C4-2B (cell line): Measurements from ENCODE around the gene PDGFRA.
"Not testable (repeated sequence)": the region's sequence is repeated elsewhere in the genome, so short reads cannot be mapped to it uniquely, and the experiment has no call there.

Experiments used
- H3K27ac ChIP-seq: fragments of 450-650 bp; 2 replicates; pipeline ENCODE4 v1.5.1; 2017
- CTCF ChIP-seq: fragments of 450-650 bp; conservative IDR thresholded peaks from 2 replicates; pipeline ENCODE4 v1.5.1; 2017; ENCODE audit warnings: mild to moderate bottlenecking
- ZFX ChIP-seq: fragments of 450-650 bp; IDR thresholded peaks from 2 replicates; pipeline ENCODE4 v1.6.1; 2017

PDGFRA gene

DNA sequence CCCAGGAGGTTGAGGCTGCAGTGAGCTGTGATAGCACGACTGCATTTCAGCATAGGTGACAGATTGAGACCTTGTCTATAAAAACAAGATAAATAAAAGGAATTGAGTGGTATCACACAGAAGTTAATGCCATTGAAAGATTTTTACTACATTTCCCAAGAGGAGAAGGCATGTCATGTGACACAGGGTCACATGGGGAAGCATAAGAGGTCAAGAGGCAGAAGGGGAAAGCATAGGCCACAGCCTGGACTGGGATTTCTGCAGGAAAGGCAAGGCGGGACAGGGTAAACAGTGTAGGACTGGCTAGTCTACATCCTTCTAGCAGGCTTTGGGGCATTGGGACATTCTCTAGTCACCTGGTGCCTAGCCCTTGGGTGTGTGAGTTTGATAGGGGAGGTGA lies 88.6 kb downstream of the PDGFRA start:
- H3K27ac ChIP-seq: no peak overlapping the region
- no peak for TF ChIP-seq CTCF
- no peak for TF ChIP-seq ZFX

DNA sequence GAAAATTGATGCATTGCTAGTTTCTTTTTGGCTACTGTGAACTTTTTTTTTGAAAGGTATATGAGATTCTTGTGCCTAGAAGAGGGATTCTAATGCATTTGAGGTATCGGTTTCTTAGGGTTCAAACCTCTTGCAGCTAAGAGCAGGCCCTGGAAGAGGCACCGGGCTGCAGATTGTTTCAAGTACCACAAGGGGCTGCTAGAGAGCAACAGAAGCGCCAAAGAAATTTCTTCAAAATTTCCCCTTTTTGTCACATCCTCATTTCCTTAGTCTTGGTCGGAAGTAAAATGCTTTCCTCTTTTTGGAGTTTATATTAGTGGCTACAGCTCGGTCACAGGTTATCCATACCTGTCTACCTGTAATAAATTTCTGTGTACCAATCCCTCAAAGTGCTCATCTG lies 89.8 kb downstream of the PDGFRA start:
- no peak for TF ChIP-seq ZFX
- peak; percentile 90 for TF ChIP-seq CTCF
- H3K27ac ChIP-seq: no peak overlapping the region

DNA sequence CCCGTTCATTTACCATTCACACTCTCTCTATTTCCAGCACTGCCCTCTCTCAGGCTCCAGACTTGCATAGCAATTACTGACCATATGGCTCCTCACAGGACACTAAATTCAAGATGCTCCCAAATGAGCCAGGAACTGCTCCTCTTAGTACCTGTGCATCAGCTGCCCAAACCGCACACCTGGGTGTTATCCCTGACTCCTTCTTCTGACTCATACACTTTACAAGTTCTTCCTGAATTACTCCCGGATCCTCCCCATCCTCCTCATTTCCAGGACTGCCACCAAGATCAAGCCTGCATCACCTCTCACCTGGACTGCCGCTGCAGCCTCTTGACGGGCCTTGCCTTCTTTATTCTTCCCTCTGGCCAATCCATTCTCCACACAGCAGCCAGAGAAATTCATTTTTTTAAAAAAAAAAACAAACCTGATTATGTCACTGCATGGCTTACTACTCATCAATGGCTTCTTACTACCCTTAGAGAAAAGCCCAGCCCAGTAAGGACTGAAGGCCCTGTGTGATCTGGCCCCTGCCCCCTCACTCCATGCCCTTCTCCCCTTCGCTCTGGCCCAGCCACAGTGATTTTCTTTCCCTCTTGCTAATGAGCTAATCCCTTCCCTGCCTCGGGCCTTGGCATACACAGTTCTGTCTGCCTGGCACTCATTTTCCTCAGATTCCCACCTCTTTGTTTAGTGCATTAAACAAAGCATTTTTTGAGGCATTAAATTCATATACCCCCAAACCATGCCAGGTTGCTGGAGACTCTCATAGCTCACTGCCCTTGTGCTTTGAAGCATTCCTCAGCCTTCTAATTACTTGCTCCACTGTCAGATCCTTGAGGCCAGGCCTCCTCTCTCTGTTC lies 92.0 kb downstream of the PDGFRA start:
- TF ChIP-seq CTCF (no peak), ZFX (no peak)
- no peak overlapping the region for H3K27ac ChIP-seq

DNA sequence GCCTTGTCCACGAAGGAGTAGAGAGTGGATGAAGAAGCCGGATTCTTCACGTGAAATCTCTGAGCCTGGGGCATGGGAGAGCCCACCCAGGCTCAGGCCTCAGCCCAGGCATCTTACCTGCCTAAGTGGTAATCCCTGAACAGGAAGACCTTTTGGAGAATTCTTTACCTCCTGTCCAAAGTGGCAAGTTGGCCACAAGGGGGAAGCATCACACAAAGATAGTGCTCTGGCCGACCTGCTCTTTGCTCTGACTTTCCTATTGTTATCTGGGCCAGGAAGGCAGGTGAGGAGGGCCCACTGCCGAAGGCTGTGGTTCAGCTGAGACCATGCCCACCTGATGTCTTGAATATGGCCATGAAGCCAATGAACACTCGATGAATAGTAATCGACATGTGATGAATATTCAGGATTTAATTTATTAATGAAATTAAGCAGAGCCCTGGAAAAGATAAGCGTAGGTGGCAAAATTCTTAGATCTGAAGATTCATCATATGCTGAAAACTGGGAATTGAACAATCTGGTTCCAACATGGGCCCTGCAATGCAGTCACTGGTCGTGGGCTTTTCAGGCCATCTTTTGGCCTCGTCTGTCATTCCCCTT lies 93.8 kb downstream of the PDGFRA start:
- TF ChIP-seq CTCF: peak; percentile 78
- no peak for TF ChIP-seq ZFX
- no peak overlapping the region for H3K27ac ChIP-seq

DNA sequence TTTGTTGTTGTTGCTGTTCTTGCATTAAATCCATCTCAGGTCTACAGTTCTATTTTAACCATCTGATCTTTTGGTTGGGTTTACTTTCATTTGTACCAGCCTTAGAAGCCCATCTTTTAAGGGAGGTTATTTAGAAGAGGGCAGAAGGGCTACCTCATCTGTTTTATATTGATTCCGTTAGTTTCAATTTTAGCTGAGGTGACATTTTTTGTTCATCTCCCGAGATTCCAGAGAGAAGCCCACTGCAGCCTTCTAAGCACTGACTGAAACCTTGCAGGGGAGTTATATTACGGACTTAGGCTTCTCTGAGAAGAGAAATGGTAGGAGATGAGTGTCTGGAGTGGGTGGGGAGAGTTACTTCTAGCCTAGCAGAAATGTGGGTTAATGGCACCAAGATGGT lies 101.8 kb downstream of the PDGFRA start:
- no peak overlapping the region for H3K27ac ChIP-seq
- TF ChIP-seq CTCF (no peak), ZFX (no peak)

DNA sequence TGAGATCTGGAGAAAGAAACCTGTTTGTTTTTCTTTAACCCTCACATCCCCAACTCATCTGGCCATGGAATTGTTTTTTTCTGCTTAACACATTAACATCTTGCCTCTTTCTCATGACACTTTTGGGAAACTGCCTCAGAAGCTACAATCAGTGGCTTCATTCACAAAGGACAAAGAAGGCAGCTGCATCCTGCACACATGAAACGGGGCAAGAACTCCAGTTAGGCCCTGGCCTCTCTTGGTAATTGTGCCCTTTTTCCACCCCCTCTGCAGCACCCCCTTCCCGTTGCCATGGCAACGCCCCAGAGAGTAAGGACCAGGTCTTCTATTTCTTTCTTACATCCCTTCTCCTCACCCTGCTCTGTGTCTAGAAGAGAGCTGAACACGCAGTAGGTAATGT lies 103.4 kb downstream of the PDGFRA start:
- TF ChIP-seq ZFX: no peak
- TF ChIP-seq CTCF: no peak

DNA sequence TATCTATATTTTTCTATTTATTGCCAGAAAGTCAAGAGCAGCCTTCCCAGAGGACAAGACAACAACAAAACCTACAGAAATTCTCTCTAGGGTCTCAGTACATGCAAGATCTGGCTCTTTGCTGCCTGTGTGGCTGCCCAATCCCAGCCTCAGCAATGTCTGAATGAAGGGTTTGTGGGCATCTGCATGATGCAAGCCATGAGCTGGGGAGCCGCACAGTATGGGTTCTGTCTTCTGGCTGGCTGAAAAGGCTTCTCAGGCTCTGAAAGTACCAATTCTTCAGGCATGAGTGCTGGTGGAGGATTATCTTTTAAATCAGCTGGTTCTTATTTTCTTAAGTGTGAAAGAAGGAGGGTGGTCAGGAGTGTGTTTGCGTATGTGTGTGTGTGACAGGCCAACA lies 104.6 kb downstream of the PDGFRA start:
- H3K27ac ChIP-seq: no peak overlapping the region
- TF ChIP-seq CTCF: no peak
- no peak for TF ChIP-seq ZFX

More for the DNA sequence above, 103.4 kb downstream of the PDGFRA start:
- H3K27ac ChIP-seq: no peak overlapping the region

DNA sequence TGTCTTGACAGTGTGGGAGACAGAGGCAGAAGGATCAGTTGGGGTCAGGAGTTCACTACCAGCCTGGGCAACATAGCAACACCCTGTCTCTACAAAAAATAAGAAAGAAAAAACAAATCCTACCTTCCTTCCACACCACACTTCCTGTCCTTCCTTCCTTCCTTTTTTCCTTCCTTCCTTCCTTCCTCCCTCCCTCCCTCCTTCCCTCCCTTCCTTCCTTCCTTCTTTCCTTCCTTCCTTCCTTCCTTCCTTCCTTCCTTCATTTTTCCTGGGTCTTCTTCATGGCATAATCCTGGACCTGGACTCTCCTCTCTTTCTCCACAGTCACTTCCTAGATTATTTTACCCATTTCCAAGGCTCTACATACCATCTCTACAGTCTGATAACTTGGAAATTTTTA lies 105.7 kb downstream of the PDGFRA start:
- not testable (repeated sequence) for H3K27ac ChIP-seq
